ENCODE results near the gene XIAP. TPM values are rescaled to one million over a fixed set of nuclear protein-coding genes. Genes with fewer than 3 reads are reported as not detected.
A peak's percentile ranks its signal among the peaks of the same experiment; 100 is the strongest.
"Not testable (repeated sequence)": the region's sequence is repeated elsewhere in the genome, so short reads cannot be mapped to it uniquely, and the experiment has no call there.

Gene XIAP
- total RNA-seq: 10 to 100 TPM; 56.4 to 59.5 TPM
- polyA plus RNA-seq (ENCODE audit: insufficient read length in 6 of 6): 10 to 100 TPM; 36.6 to 43.8 (median 42.2) TPM
- long read RNA-seq, donor 1, full-length matches to known transcripts: 9 of 9 reads
- long read RNA-seq, donor 1, partial matches to known transcripts: 0 of 9 reads
- long read RNA-seq, donor 1, other reads (novel, unspliced or antisense): 0 of 9 reads
- long read RNA-seq, donor 2, full-length matches to known transcripts: 6 of 6 reads
- long read RNA-seq, donor 2, partial matches to known transcripts: 0 of 6 reads
- long read RNA-seq, donor 2, other reads (novel, unspliced or antisense): 0 of 6 reads
- long read RNA-seq, donor 3, partial matches to known transcripts: 0 of 1 reads
- long read RNA-seq, donor 3, other reads (novel, unspliced or antisense): 0 of 1 reads
- long read RNA-seq, donor 4, full-length matches to known transcripts: 5 of 7 reads
- long read RNA-seq, donor 4, partial matches to known transcripts: 1 of 7 reads
- long read RNA-seq, donor 4, other reads (novel, unspliced or antisense): 1 of 7 reads
- long read RNA-seq, donor 5, full-length matches to known transcripts: 3 of 3 reads
- long read RNA-seq, donor 5, partial matches to known transcripts: 0 of 3 reads
- long read RNA-seq, donor 5, other reads (novel, unspliced or antisense): 0 of 3 reads
- long read RNA-seq, donor 6, full-length matches to known transcripts: 1 of 1 reads
- long read RNA-seq, donor 6, partial matches to known transcripts: 0 of 1 reads
- long read RNA-seq, donor 6, other reads (novel, unspliced or antisense): 0 of 1 reads
- long read RNA-seq, donor 7, full-length matches to known transcripts: 4 of 4 reads
- long read RNA-seq, donor 7, partial matches to known transcripts: 0 of 4 reads
- long read RNA-seq, donor 7, other reads (novel, unspliced or antisense): 0 of 4 reads
- long read RNA-seq, donor 8, full-length matches to known transcripts: 4 of 4 reads
- long read RNA-seq, donor 8, partial matches to known transcripts: 0 of 4 reads
- long read RNA-seq, donor 8, other reads (novel, unspliced or antisense): 0 of 4 reads
- long read RNA-seq, donor 9: 0 reads
- long read RNA-seq, donor 10, partial matches to known transcripts: 0 of 4 reads
- long read RNA-seq, donor 10, other reads (novel, unspliced or antisense): 2 of 4 reads
- long read RNA-seq, donor 11, full-length matches to known transcripts: 8 of 8 reads
- long read RNA-seq, donor 11, partial matches to known transcripts: 0 of 8 reads
- long read RNA-seq, donor 11, other reads (novel, unspliced or antisense): 0 of 8 reads
- long read RNA-seq, donor 12, full-length matches to known transcripts: 5 of 5 reads
- long read RNA-seq, donor 12, partial matches to known transcripts: 0 of 5 reads
- long read RNA-seq, donor 12, other reads (novel, unspliced or antisense): 0 of 5 reads

DNA sequence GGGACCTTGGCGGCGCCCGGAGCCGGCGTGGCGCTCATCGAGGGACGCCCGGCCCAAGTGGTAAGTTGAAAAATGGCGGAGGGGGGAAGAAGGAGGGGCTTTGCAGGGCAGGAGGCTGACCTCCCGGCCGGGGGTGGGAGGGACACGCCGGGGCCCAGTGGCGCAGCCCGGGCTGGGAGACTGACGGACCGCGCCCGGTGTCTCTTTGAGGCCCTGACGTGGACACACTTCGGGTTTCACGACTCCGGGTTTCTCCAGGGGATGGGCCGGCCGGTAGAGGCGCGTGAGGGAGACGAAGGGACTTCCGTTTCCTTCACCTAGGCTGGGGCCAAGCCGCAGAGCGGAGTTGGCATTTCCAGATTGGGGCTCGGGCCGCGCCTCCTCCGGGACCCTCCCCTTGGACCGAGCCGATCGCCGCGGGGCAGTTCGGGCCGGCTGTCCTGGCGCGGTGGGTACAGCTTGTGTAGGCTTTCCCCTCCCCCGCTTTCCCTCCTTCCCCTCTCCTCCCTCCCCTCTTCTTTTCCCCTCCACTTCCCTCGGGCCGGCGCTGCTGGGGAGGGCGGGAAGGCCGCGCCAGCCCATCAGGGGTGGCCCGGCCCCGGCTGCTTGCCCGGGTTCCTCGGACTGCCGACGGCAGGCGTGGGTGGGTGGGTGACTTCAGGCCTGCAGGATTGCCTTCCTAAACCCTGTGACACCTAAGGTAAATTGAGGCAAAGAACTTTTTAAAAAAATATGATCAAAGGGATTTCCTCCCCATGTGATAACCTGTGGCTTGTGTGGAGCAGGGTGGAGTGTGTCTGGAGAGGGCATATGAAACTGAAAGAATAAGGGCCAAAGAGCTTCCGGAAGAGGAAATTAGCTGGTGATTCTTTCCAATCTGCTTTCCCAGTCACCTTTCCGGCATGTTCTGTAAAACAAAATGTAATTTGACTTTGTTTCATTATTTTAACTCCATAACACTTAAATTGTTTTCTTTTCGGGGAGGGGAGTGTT lies at the start of gene XIAP:
Gene XIAP (plus strand): TSS at position 208 of the 993 bp plus-strand sequence. CDS start 25,610 bp downstream, outside the sequence.
- intact Hi-C loops (cut with DNase I): no loop called here
- DNase-seq: peak; percentile 73 to 92 (median 87)
- peak; percentile 96 for ATAC-seq
- TF ChIP-seq, protein P1, sequence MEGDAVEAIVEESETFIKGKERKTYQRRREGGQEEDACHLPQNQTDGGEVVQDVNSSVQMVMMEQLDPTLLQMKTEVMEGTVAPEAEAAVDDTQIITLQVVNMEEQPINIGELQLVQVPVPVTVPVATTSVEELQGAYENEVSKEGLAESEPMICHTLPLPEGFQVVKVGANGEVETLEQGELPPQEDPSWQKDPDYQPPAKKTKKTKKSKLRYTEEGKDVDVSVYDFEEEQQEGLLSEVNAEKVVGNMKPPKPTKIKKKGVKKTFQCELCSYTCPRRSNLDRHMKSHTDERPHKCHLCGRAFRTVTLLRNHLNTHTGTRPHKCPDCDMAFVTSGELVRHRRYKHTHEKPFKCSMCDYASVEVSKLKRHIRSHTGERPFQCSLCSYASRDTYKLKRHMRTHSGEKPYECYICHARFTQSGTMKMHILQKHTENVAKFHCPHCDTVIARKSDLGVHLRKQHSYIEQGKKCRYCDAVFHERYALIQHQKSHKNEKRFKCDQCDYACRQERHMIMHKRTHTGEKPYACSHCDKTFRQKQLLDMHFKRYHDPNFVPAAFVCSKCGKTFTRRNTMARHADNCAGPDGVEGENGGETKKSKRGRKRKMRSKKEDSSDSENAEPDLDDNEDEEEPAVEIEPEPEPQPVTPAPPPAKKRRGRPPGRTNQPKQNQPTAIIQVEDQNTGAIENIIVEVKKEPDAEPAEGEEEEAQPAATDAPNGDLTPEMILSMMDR (IDR thresholded peaks at IDR 0.05): no peak
- H3K9me3 ChIP-seq: no peaks in the 10 kb centered on the region
- peak within 1 kb of the TSS; percentile 37 to 60 for H3K4me3 ChIP-seq
- peak within 1 kb of the TSS; percentile 96 for H3K27ac ChIP-seq
- no peaks in the 10 kb centered on the region for H3K36me3 ChIP-seq
- H3K27me3 ChIP-seq: no peaks in the 10 kb centered on the region
- H3K4me1 ChIP-seq: peaks cover 0 to 15% of the 10 kb centered on the region in 2 donors

DNA sequence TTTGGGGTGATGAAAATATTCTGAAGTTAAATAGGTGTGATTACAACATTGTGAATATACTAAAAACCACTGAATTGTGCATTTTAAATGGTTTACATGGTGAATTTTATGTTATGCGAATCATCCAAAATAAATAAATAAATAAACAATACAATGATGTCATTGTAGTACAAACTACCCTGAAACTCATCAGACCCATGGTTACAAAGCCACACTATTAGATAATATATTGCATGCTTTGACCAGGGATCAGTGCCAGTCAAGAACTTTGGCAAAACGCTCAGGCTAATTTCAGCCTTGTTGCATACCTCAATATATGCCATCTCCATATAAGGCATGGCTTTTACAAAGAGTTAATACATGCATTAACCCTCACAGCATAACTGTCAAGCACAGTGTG lies 45.5 kb upstream of the XIAP start:
- TF ChIP-seq, protein P1 (IDR thresholded peaks at IDR 0.05): no peak
- no peak overlapping the region for H3K27ac ChIP-seq

DNA sequence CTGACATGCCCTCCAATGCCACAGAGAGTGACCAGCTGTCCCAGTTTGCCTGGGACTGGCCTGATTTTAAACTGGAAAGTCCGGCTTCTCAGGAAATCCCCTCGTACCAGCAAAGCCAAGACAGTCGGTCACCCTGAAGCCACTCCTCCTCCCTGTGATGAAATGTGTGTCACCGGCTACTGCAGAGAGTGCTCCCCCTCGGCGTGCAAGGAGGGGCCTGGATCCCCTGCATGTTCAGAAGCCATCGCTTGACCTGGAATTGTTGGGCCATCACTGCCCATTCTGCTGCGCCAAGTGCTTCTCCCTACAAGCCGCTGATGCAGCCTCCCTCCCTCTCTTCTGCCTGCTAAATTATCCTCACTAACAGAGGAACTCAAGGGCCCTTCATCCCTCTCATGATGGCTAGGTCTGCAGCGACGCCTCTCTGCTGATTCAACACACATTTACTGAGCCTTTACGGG lies 44.9 kb upstream of the XIAP start:
- H3K27me3 ChIP-seq; H3K27ac ChIP-seq; H3K4me1 ChIP-seq; intact Hi-C loops (cut with DNase I); H3K9me3 ChIP-seq; H3K4me3 ChIP-seq; H3K36me3 ChIP-seq: not testable (repeated sequence)
- ATAC-seq: peak; percentile 86
- DNase-seq: peak in 1 of 4 donors; percentile 38

More for the DNA sequence above, 45.5 kb upstream of the XIAP start:
- DNase-seq: no peak
- intact Hi-C loops (cut with DNase I): no loop called here
- no peak for ATAC-seq
- no peaks in the 10 kb centered on the region for H3K4me1 ChIP-seq
- H3K9me3 ChIP-seq: no peaks in the 10 kb centered on the region
- H3K36me3 ChIP-seq: no peaks in the 10 kb centered on the region
- no peaks in the 10 kb centered on the region for H3K27me3 ChIP-seq
- no peak overlapping the region for H3K4me3 ChIP-seq

DNA sequence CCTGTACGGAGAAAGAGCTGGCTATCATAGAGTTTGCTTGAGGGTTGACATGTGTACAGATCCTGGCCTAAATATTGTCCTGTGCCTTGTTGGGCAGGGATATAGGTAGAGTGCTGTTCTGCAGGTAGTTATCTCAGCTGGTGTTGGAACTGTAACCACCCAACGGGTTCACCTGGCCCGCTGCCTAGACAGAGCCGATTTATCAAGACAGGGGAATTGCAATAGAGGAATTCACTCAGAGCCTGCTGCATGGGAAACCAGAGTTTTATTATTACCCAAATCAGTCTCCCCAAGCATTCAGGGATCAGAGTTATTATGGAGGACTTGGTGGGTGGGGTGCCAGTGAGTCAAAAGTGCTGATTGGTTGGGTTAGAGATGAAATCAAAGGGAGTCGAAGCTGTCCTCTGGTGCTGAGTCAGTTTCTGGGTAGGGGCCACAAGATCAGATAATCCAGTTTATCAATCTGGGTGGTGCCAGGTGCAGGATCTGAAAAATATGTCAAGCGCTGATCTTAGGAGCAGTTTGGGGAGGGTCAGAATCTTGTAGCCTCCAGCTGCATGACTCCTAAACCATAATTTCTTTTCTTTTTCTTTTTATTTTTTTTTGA lies 42.5 kb upstream of the XIAP start:
- H3K4me3 ChIP-seq: no peak overlapping the region

More for the DNA sequence above, 42.5 kb upstream of the XIAP start:
- H3K36me3 ChIP-seq: no peaks in the 10 kb centered on the region
- H3K27ac ChIP-seq: no peak overlapping the region
- ATAC-seq (no peak), DNase-seq (no peak)
- TF ChIP-seq, protein P1 (IDR thresholded peaks at IDR 0.05): no peak
- intact Hi-C loops (cut with DNase I): no loop called here
- H3K9me3 ChIP-seq: no peaks in the 10 kb centered on the region
- H3K27me3 ChIP-seq: no peaks in the 10 kb centered on the region
- H3K4me1 ChIP-seq: no peaks in the 10 kb centered on the region

Measured in left lung (tissue), 14 donors.